Inflammatory macrophage (primary cell): Measurements from ENCODE around the gene POTEJ.
"Not testable (repeated sequence)": the region's sequence is repeated elsewhere in the genome, so short reads cannot be mapped to it uniquely, and the experiment has no call there.

ENCODE experiments used
- DNase-seq, 2 donors: peaks; one replicate each; pipeline ENCODE4 v3.0.0-alpha.2; 2020 to 2022
- total RNA-seq, 18 experiments: gene quantifications; one replicate each; lab custom pipeline; 2026; ENCODE audit warnings: mixed read lengths in 6 of 18, inconsistent platforms in 2 of 18; lab: John Stamatoyannopoulos, UW

The POTEJ gene
- total RNA-seq = 0 to 0.16 (median 0) reads per million in 18 experiments

DNA sequence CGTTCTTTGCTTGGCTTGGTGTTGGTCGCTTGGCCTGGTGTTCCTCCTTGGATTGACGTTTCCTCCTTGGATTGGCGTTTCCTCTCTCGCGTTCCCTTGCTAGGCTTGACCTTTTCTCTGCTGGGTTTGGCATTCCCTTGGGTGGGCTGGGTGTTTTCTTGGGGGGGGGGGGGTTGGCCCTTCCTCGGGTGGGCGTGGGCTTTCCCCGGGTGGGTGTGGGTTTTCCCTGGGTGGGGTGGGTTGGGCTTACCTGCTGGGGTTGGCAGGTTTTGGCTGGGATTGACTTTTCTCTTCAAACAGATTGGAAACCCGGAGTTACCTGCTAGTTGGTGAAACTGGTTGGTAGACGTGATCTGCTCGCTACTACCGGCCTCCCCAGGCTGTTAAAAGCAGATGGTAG is at the start of gene POTEJ:
POTEJ (plus strand) TSS at position 301 of the 400 bp plus-strand sequence; CDS start at position 394, 93 bp downstream.
- not testable (repeated sequence) for DNase-seq

DNA sequence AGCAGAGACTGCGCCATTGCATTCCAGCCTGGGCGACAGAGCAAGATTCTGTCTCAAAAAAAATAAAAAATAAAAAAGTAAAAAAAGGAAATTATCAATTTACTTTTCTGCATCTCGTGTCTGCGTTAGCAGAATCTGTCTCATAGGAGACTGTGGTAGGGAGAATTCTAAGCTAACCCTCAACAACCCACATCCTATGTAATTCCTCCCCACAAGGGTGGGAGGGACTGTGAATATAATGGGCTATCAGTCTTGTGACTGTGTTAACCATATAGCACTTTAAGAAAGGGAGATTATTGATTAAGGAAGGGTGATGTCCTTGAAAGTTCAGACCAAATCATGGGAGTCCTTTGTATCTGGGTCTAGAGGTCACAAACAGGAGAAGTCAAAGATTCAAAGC is 45.1 kb upstream of the POTEJ start:
- not testable (repeated sequence) for DNase-seq

DNA sequence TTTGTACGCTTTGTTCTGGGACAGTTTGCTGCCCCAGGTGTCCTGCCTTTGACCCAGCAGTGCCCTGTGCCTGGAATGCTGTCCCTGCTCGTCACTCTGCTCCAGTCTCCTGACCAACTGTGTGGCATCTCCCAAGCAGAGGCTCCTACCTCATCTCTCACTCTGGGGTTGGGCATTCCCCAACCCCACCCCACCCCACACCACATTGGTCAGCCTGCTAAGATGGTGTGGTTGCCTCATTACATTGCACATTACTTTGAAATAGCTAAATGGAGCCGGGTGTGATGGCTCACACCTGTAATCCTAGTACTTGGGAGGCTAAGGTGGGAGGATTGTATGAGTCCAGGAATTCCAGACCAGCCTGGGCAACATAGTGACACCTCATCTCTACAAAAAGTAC is 39.3 kb upstream of the POTEJ start:
- not testable (repeated sequence) for DNase-seq

DNA sequence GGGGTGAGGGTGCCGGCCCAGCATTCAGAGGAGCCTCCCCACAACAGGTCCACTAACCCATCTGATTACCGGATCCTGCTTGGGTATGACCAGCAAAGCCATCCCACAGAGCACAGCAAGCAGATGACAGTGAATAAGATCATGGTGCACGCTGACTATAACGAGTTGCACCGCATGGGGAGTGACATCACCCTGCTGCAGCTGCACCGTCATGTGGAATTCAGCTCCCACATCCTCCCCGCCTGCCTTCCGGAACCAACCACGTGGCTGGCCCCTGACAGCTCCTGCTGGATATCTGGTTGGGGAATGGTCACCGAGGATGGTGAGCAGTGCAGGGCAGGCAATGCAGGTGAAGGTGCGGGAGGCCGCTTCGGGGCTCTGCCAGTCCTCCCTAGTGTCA is 37.0 kb upstream of the POTEJ start:
- not testable (repeated sequence) for DNase-seq

DNA sequence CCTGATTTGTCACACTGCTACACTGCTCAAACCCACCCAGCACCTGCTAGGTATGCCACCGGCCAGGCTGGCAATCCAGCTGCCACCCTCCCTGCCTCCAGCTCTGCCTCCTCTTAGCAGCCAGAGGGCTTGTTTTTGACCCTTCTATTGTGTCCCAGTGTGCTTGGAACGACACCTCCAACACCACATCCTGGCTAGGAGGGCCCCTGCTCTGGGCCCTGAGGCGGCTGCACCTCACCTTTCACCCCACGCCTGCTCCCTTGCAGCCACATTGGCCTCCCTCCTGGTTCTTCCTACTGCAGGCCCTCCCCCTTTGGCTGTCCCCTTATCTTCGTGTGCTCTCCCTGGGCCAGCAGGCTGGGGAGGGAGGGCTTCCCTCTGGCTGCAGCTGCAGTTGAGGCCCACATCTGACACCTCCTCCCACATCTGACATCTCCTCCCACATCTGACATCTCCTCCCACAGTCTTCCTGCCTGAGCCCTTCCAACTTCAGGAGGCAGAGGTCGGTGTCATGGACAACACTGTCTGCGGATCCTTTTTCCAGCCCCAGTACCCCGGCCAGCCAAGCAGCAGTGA is 34.9 kb upstream of the POTEJ start:
- not testable (repeated sequence) for DNase-seq

DNA sequence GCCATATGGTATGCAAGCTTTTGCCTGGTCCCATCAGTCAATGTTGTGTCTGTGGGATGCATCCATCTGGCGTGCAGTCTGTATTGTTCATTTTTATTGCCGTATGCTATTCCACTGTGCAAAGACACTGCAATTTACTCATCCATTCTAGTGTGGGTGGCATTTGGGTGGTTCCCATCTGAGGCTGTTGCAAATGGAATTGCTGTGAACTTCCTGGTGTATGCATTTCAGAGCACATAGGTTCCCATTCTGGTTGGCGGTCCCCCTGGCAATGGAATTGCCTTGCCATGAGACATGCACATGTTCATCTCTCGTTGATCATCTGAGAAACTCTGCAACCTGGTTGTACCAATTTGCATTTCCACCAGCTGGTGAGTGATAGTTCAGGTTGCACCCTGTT is 33.7 kb upstream of the POTEJ start:
- not testable (repeated sequence) for DNase-seq

DNA sequence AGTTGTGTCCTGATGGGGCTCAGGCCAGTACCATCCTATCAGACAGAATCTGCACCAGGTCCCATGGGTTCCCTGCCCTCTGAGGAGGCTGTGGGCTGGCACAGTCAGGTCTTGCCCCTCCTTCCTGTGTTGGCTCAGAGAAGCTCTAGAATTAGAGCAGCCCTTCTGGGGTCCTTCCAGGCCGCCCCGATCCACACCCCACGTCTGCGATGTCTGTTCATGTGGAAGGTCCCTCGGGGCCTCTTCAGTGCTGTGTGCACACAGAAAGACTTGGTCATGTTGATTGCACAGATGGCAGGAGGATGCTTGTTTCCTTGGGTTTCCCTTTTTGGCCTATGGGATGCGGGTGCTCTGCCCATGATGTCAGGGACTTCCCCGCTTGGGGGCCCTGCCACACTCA is 32.1 kb upstream of the POTEJ start:
- DNase-seq = not testable (repeated sequence)

DNA sequence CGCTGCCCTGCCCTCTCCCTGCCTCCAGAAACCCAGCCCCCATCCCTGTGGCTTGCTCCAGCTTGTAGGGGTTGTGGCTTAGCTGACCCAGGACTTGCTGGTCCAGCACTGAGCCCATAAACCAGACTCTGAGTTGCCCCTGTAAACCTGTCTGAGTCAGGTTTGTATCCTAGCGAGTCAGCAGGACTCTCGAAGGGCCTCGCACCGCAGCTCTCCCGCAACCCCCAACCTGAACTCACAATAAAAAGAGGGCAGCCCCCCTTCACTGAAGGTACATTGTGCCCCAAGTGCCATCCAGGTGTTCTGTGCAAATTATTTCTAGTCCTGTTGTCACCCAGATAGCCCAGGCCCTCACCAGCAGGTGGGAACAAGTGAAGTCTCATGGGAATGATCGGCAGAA is 29.7 kb upstream of the POTEJ start:
- not testable (repeated sequence) for DNase-seq

DNA sequence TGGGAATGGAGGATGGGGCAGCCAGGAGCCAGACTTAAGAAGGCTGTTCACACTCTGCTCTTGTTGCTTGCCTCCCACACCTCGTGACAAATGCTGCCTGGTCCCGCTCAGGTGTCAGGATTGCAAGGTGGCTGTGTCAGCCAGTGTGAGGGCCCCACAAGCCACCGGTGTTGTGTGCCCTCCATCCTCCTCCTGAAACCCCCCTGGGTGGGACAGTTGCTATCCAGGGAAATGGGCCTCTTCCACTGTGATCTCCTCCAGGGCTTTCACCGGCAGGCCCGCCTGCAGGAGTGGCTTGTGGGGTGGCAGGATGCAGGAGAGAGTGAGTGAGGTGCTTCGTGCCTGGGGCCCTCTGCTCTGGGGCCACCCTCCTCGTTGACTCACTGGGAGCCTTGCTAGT is 28.3 kb upstream of the POTEJ start:
- DNase-seq = not testable (repeated sequence)

DNA sequence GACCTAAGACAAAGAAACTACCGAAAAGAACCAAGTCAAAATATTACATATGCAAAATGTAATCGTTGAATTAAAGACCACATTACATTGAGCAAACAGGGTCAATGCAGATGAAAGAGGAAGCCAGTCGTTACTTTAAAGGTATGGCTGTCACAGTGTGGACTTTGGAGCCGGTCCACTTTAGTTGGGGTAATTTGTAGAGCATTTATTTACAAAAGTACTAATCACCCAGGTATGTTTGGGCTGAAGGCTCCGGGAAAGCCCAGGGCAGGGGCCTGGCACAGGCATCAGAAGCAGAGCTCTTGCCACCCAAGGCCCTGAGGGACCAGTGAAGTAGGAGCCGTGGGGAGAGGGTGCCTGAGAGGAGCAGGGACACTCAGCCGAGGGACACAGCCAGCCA is 27.7 kb upstream of the POTEJ start:
- not testable (repeated sequence) for DNase-seq

DNA sequence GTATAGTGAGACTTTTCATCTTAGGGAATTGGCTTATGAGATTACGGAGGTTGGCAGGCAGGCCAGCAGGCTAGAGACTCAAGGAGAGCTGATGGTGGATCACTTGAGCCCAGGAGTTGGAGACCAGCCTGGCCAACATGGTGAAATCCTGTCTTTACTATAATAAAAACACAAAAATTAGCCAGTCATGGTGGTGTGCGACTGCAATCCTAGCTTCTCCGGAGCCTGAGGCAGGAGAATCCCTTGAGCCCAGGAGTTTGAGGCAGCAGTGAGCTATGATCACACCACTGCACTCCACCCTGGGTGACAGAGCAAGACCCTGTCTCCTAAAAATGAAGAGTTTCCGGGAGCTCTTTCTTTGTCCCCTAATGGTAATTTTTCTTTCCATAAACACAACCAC is 26.5 kb upstream of the POTEJ start:
- DNase-seq = not testable (repeated sequence)

DNA sequence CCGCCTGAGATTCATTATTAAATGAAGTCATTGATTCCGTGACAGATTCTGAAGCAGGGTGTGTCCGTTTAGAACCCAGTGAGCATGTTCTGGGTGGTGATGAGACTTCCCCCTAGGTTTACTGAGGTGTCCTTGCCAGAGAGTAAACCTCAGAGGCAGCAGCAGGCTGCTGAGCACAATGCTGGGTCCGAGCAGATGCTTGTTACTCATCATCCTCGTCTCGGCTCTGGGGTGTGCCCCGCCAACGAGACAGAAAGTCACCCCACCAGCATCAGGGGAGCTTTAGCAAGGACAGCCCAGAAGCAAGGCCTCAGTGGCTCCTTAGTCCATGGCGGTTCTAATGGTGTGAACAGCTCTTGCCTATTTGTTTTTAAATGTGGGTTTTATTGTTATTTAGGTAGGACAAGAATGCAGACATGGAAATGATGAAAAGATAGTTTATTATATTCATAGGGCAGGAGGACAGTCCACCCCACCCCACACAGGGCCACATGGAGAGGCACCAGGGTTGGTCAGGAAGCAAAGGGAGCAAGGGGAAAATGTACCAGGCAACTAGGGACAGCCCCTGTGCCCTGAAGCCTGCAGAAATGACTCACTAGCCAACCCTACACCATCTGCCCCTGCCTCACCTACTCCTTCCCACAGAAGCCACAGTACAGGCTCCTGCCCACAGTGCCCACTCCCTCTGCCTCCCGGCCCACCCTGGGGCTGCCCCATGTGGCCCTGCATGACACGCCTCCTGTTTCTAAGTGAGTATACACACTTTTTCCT is 22.4 kb upstream of the POTEJ start:
- not testable (repeated sequence) for DNase-seq

DNA sequence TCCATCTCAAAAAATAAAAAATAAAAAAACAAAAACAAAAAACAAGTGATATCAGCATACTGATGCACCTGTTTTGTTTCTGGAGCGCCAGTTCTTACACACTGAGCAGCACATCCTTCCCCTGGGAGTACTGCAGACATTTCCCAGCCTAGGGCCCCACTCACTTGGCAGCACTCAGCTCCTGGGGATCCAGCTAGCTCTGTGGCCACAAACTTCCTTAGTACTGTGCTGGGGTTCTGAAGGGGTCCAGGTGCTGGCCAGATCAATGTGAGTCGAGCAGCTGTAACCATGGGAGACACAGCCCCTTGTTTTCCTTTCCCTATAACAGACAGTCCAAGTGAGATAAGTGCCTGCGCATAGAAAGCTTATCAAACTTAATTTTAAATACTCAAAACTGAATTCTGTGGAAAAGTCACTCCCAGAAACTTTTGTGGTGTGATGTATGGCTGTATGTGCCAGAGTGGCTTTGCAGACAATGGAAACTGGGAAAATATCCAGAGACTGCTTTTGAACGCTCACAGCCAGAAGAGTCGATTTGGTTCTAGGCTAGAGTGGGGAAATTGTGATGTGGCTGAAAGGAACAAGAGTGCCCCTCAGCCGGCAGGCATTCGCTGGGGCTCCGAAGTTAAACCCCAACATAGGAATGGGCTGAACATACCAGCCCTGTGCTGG is 20.9 kb upstream of the POTEJ start:
- not testable (repeated sequence) for DNase-seq

DNA sequence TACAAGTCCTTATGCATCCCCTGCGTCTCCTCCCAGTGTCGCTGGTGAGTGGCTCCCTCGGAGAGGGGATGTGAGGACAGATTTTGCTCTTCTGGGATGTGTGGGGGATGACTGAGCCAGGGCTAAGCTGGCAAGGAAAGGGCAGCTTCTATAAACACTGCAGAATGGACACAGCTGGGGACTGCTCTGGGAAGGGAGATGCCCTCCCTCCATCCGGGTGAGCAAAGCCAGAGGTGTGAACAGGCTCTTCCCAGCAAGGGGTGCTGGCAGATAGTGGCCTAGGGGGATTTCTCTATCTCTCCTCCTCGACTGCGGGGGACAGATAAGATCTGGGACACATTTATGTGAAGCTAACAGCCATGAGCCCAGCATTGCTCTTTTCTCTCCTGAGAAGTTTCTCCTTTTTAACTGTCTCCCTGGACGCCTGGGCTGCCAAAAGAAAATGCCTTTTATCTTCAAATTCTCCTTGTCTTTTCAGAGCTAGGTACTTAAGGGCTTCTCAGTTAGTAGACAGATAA is 20.3 kb upstream of the POTEJ start:
- not testable (repeated sequence) for DNase-seq

DNA sequence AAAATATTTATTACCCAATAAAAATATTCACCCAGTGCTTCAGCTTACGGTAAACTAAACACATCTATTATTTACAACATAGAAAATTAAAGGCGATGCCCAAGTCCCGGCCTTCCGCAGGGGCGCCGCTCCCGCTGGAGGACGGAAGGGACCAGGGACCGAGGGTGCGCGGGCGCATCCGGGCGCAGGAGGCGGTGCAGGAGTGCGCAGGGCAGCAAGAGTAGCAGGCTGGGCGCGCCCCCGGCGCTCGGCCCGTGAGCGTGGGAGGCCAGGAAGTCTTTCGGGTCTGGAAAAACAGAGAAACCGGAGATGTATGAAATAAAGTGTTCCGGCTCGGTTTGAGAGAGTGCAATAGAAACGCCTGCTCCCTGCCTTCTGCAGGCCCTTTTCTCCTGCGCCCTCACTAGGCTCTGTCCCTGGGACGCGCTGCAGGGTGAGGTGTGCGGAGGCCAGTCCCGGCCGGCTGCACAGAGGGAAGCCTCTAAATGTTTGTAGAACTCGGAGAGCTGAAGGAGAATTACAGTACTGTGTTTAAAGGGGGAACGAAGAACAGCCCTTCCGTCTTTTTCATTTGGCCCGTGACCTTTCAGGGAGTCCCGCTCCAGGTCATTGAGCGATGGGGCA is 18.3 kb upstream of the POTEJ start:
- DNase-seq = not testable (repeated sequence)

DNA sequence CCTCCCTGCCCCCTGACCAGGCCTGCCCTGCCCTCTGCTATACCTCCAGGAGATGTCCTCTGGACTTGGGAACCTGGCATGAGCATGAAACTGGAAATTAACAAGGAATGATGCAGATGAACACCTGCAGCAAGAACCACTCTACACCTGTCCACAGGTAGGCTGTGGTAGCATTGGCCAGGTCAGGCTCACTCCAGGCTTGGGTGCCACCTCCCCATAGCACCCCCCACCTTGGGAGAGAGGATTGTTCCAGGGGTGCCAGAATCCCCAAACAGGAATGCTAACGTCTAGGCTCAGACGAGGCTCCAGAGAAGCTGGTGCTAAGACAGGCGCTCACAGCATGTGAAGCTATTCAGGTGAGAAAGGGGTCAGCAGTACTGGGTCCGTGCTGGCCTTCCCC is 17.2 kb upstream of the POTEJ start:
- DNase-seq = not testable (repeated sequence)

DNA sequence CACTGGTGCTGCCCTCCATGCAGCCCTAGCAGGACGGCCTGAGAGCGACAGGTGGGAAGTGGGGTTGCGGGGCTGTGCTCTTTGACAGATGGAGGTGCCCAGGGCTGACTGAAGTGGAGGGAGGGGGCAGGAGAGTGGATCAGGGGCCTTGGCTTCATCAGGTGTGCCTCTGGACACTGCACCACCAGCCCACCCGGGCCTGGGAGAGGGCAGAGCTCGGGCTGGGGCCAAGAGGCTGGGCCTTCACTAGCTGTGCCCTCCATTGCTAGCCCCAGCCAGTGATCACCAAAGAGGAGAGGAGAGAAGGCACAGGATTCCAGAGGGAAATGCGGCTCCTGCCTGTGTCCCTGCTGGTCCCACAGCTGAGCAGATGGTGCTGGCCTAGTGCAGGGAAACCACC is 14.5 kb upstream of the POTEJ start:
- DNase-seq = not testable (repeated sequence)

DNA sequence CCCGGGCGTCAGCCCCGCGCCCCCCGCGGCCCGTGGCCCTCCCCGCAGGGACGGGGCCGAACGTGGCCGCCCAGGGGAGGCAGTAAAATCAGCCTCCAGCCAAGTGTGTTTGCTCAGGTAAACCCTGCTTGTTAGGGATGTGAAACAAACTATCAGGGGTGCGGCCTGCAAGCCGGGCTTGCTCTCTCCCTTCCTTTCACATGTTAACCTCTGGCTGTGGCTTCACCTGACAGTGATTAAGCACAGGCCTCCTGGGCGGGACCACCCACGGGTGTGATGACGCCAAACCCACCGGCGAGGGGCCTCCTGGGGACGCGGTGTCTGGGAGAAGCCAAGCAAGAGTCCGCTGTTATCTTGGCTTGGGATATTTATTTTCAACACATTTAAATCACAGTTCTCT is 13.2 kb upstream of the POTEJ start:
- not testable (repeated sequence) for DNase-seq

DNA sequence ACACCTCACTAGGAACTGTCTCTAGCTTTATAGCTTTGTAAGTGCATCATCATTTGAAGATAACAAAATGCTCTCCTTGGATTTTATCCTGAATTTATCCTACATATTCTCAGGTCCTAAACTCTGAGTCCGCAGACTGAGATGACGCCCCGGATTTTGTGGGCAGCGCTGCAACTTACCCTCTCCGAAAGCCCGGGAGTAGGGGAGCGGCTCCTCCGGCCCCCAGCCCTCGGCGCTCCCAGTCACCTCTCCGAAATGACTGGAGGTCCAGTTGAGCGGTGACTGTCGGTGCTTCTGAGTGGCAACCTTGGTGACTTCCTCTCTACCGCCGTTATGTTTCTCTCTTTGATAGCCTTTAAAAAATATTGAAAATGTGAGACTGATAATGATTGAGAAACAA is 12.8 kb upstream of the POTEJ start:
- not testable (repeated sequence) for DNase-seq

DNA sequence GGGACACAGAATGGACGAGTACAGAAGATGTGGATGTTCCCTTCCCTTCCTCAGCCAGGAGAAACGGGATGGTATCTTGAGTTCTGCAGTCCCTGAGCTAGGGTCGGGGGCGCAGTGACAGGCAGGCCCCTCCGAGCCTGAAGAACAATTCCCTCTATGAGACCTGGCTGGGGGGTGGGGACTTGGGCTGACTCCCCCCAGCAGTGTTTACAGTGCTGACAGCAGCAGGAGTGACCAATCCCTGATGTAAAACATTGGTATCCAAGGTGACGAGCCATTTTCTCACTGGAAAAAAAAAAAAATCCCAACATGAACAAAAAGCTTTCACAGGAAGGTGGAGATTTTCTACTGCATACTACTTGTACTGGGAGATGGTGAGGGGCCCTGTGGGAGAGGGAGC is 11.8 kb upstream of the POTEJ start, which contains the start of gene CFC1:
CFC1 (minus strand) TSS at position 183 of the 400 bp plus-strand sequence. CDS start 288 bp downstream, outside the sequence.
- not testable (repeated sequence) for DNase-seq

DNA sequence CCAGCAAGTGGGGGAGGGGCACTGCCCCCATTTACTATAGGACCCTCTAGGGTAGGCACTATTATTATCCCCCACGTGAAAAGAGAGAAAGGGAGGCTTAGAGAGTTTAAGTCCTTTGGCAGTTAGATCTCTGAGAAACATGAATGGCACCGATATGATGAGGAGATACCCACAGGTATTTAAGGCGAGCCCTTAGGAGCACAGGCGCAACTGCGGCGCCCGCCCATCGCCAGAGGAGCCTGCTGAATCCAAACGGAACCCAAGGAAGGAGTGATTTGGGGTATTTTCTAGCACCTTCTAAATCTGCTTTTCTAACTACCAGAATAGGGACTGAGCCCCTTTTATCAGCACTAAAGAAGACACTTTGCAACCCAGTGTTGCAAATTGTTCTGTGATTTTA is 11.3 kb upstream of the POTEJ start:
- DNase-seq = not testable (repeated sequence)

DNA sequence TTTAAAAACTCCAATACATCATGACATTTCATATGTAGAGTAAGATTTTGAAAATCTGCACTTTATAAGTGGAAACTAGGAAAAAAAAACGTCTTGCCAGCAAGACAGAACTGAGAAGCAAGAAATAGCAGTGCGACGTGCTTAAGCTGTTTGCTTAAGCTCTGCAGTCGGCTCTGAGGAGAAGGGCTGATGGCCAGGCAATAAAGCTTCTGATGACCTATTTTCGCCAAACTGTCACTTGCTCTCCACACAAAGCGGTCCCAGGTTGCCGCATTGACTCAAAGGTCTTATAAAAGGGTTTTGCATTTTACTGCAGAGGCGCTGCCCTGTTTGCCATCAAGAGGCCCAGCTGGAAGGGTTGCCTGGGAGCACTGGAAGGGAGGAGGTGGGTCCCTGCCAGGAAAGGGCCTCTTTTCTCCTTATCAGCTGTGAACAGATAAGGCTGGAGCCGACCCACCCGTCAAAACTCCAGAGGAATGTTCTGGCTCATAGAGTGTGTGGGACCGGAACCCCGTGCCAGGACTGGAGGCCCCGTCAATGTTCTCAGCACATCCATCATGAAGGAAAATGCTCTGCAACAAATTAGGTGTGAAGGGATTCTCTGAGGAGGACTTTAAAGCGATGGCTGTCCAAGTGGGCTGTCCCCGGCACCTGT is 9.5 kb upstream of the POTEJ start:
- DNase-seq = not testable (repeated sequence)
